Stimulated activated effector memory CD8-positive, alpha-beta T cell treated with anti-CD3 and anti-CD28 coated beads, Interleukin-12 subunit alpha, Interleukin-12 subunit beta, amount 100 ng/mL, for 72 hours (primary cell): ENCODE data around the gene RERE.
A peak's percentile ranks its signal among the peaks of the same experiment; 100 is the strongest.

Source experiments
- ATAC-seq: fragments of 150-1000 bp; cut with Tn5 transposase; 2 replicates; pipeline ENCODE4 v1.10.0; 2021
- DNase-seq, 2 donors: peaks; one replicate each; pipeline ENCODE4 v3.0.0; 2021 to 2022; ENCODE audit warnings: low spot score in 2 of 2
- H3K27ac Mint-ChIP-seq: one replicate; pipeline ENCODE4 v1.8.0; 2022; ENCODE audit warnings: mild to moderate bottlenecking, mixed read lengths
- H3K36me3 Mint-ChIP-seq: one replicate; pipeline ENCODE4 v1.8.0; 2022; ENCODE audit warnings: mild to moderate bottlenecking, mixed read lengths
- H3K4me1 Mint-ChIP-seq: one replicate; pipeline ENCODE4 v1.8.0; 2022; ENCODE audit warnings: mixed read lengths
- H3K4me3 Mint-ChIP-seq: one replicate; pipeline ENCODE4 v1.8.0; 2022; ENCODE audit warnings: mild to moderate bottlenecking, mixed read lengths
- H3K9me3 Mint-ChIP-seq: one replicate; pipeline ENCODE4 v1.8.0; 2022; ENCODE audit warnings: mixed read lengths

The RERE gene

GRCh38 chr1:8374812-8375211 is 442.6 kb downstream of the RERE start:
- Mint-ChIP-seq H3K4me1 (peaks cover 72% of the 10 kb centered on the region), H3K9me3 (no peaks in the 10 kb centered on the region), H3K4me3 (no peak overlapping the region), H3K36me3 (peaks cover 11% of the 10 kb centered on the region), H3K27ac (peak overlapping the region; percentile 87)
- DNase-seq, result no peak
- ATAC-seq, result no peak

- Mint-ChIP-seq H3K27ac (peak overlapping the region; percentile 87), H3K4me3 (no peak overlapping the region), H3K4me1 (peaks cover 73% of the 10 kb centered on the region), H3K9me3 (no peaks in the 10 kb centered on the region), H3K36me3 (peaks cover 11% of the 10 kb centered on the region)
- no peak for ATAC-seq
- DNase-seq, result no peak
These were observed 443.1 kb downstream of the RERE start for GRCh38 chr1:8374356-8374755.

- no peak overlapping the region for H3K4me3 Mint-ChIP-seq
- H3K27ac Mint-ChIP-seq, result peak overlapping the region; percentile 87
- peaks cover 68% of the 10 kb centered on the region for H3K4me1 Mint-ChIP-seq
- no peaks in the 10 kb centered on the region for H3K9me3 Mint-ChIP-seq
- DNase-seq (no peak), ATAC-seq (no peak)
- peaks cover 16% of the 10 kb centered on the region for H3K36me3 Mint-ChIP-seq
These were observed 443.7 kb downstream of the RERE start for GRCh38 chr1:8373581-8374241.

GRCh38 chr1:8373125-8373524 is 444.3 kb downstream of the RERE start:
- H3K36me3 Mint-ChIP-seq, result peaks cover 20% of the 10 kb centered on the region
- H3K9me3 Mint-ChIP-seq, result no peaks in the 10 kb centered on the region
- no peak for ATAC-seq
- DNase-seq, result no peak
- peaks cover 62% of the 10 kb centered on the region for H3K4me1 Mint-ChIP-seq
- no peak overlapping the region for H3K27ac Mint-ChIP-seq
- no peak overlapping the region for H3K4me3 Mint-ChIP-seq

- Mint-ChIP-seq H3K27ac (peak overlapping the region; percentile 41), H3K4me3 (no peak overlapping the region), H3K4me1 (peaks cover 52% of the 10 kb centered on the region), H3K36me3 (peaks cover 22% of the 10 kb centered on the region), H3K9me3 (no peaks in the 10 kb centered on the region)
- ATAC-seq (no peak), DNase-seq (no peak)
These were observed 446.0 kb downstream of the RERE start for GRCh38 chr1:8371372-8371991.

GRCh38 chr1:8370905-8371315 is 446.5 kb downstream of the RERE start:
- H3K36me3 Mint-ChIP-seq, result peaks cover 26% of the 10 kb centered on the region

GRCh38 chr1:8370046-8370881 is 447.2 kb downstream of the RERE start:
- Mint-ChIP-seq H3K36me3 (peaks cover 32% of the 10 kb centered on the region), H3K9me3 (no peaks in the 10 kb centered on the region), H3K27ac (peak overlapping the region; percentile 40), H3K4me3 (no peak overlapping the region), H3K4me1 (peaks cover 45% of the 10 kb centered on the region)
- DNase-seq (no peak), ATAC-seq (no peak)

More at GRCh38 chr1:8370905-8371315, 446.5 kb downstream of the RERE start:
- ATAC-seq (no peak), DNase-seq (no peak)
- H3K4me1 Mint-ChIP-seq, result peaks cover 46% of the 10 kb centered on the region
- no peak overlapping the region for H3K4me3 Mint-ChIP-seq
- H3K27ac Mint-ChIP-seq, result peak overlapping the region; percentile 40
- H3K9me3 Mint-ChIP-seq, result no peaks in the 10 kb centered on the region

GRCh38 chr1:8368956-8369639 is 448.3 kb downstream of the RERE start:
- ATAC-seq (no peak), DNase-seq (no peak)
- peaks cover 34% of the 10 kb centered on the region for H3K4me1 Mint-ChIP-seq
- H3K9me3 Mint-ChIP-seq, result no peaks in the 10 kb centered on the region
- peak overlapping the region; percentile 40 for H3K27ac Mint-ChIP-seq
- H3K4me3 Mint-ChIP-seq, result no peak overlapping the region
- H3K36me3 Mint-ChIP-seq, result peaks cover 36% of the 10 kb centered on the region

- H3K36me3 Mint-ChIP-seq, result peaks cover 46% of the 10 kb centered on the region
- H3K9me3 Mint-ChIP-seq, result no peaks in the 10 kb centered on the region
- H3K4me1 Mint-ChIP-seq, result peaks cover 30% of the 10 kb centered on the region
- ATAC-seq, result no peak
- H3K27ac Mint-ChIP-seq, result peak overlapping the region; percentile 38
- H3K4me3 Mint-ChIP-seq, result no peak overlapping the region
- no peak for DNase-seq
These were observed 449.8 kb downstream of the RERE start for GRCh38 chr1:8367571-8368194.

- H3K9me3 Mint-ChIP-seq, result no peaks in the 10 kb centered on the region
- peak overlapping the region; percentile 38 for H3K27ac Mint-ChIP-seq
- ATAC-seq (no peak), DNase-seq (no peak)
- no peak overlapping the region for H3K4me3 Mint-ChIP-seq
- peaks cover 64% of the 10 kb centered on the region for H3K36me3 Mint-ChIP-seq
- H3K4me1 Mint-ChIP-seq, result peaks cover 16% of the 10 kb centered on the region
These were observed 451.6 kb downstream of the RERE start for GRCh38 chr1:8365661-8366362.

- H3K9me3 Mint-ChIP-seq, result no peaks in the 10 kb centered on the region
- peaks cover 61% of the 10 kb centered on the region for H3K36me3 Mint-ChIP-seq
- peaks cover 6% of the 10 kb centered on the region for H3K4me1 Mint-ChIP-seq
- no peak overlapping the region for H3K4me3 Mint-ChIP-seq
- H3K27ac Mint-ChIP-seq, result no peak overlapping the region
- DNase-seq (no peak), ATAC-seq (no peak)
These were observed 452.7 kb downstream of the RERE start for GRCh38 chr1:8364528-8365442.

GRCh38 chr1:8363767-8364301 is 453.6 kb downstream of the RERE start:
- ATAC-seq (no peak), DNase-seq (no peak)
- Mint-ChIP-seq H3K4me1 (no peaks in the 10 kb centered on the region), H3K36me3 (peaks cover 64% of the 10 kb centered on the region), H3K4me3 (no peak overlapping the region), H3K27ac (peak overlapping the region; percentile 78), H3K9me3 (no peaks in the 10 kb centered on the region)

- DNase-seq (no peak), ATAC-seq (no peak)
- no peaks in the 10 kb centered on the region for H3K4me1 Mint-ChIP-seq
- peak overlapping the region; percentile 78 for H3K27ac Mint-ChIP-seq
- no peaks in the 10 kb centered on the region for H3K9me3 Mint-ChIP-seq
- H3K36me3 Mint-ChIP-seq, result peaks cover 67% of the 10 kb centered on the region
- H3K4me3 Mint-ChIP-seq, result no peak overlapping the region
These were observed 454.2 kb downstream of the RERE start for GRCh38 chr1:8363186-8363766.
